GM10266 (cell line): ENCODE data around the gene FRMD8.
A peak's percentile ranks its signal among the peaks of the same experiment; 100 is the strongest.

Experiments used
- DNase-seq: peaks from one replicate; pipeline ENCODE4 v3.0.0; 2012; ENCODE audit errors: extremely low spot score
- TF ChIP-seq, protein P1 (sequence below): IDR thresholded peaks from 2 replicates; pipeline ENCODE4 v1.5.1; 2012; ENCODE audit warnings: mild to moderate bottlenecking, low read depth; ENCODE audit not compliant: control insufficient read depth, insufficient read depth; ENCODE audit errors: missing control alignments

The FRMD8 gene

DNA sequence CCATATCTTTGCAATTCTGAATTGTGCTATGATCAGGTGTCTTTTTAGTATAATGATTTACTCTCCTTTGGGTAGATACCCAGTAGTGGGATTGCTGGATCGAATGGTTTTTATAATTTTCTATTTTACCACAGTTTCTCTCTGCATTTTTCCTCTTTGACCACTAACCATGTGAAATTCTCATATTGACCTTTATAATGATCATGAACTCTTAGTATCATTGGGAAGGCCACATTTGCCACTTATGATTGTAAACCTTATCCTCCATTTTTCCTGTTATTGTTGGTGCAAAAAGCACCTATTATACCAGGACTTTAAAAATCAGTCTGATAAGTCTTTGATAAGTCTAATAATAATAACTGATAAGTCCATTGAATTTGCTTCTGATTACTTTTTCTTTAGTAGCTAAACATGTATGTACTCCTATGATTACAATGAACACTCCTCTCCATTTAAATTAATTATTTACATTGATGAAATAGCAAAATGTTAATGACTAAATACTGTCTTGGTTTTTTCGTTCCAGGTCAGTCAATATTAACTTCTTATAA lies 45.7 kb downstream of the FRMD8 start:
- no peak for DNase-seq
- TF ChIP-seq, protein P1, sequence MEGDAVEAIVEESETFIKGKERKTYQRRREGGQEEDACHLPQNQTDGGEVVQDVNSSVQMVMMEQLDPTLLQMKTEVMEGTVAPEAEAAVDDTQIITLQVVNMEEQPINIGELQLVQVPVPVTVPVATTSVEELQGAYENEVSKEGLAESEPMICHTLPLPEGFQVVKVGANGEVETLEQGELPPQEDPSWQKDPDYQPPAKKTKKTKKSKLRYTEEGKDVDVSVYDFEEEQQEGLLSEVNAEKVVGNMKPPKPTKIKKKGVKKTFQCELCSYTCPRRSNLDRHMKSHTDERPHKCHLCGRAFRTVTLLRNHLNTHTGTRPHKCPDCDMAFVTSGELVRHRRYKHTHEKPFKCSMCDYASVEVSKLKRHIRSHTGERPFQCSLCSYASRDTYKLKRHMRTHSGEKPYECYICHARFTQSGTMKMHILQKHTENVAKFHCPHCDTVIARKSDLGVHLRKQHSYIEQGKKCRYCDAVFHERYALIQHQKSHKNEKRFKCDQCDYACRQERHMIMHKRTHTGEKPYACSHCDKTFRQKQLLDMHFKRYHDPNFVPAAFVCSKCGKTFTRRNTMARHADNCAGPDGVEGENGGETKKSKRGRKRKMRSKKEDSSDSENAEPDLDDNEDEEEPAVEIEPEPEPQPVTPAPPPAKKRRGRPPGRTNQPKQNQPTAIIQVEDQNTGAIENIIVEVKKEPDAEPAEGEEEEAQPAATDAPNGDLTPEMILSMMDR: no peak

DNA sequence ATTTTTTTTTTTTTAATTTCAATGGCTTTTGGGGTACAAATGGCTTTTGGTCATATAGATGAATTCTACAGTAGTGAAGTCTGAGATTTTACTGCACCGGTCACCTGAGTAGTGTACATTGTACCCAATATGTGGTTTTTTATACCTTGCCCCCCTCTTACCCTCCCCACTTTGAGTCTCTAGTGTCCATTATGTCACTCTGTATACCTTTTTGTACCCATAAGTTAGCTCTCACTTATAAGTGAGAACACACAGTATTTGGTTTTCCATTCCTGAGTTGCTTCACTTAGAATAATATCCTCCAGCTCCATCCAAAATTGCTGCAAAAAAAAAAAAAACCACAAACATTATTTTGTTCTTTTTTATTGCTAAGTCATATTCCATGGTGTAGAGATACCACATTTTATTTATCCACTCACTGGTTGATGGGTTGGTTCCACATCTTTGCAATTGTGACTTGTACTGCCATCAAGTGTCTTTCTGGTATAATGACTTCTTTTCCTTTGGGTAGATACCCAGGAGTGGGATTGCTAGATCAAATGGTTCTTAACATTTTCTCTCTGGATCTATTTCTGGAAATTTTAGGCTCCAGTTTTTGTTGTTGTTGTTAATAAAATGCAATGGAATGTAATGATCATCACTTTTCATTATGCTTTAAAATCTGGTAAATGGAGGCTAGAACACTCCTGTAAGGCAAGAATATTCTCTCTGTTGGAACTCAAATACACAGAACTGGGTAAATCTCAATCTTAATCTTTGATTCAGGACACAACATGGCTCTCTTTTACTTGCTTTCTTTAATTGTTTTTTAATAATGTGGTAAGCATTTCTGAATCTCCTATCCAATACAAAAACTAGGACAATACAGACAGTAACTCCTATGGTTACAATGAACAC lies 46.5 kb downstream of the FRMD8 start:
- DNase-seq: no peak
- TF ChIP-seq, protein P1: peak; percentile 28

DNA sequence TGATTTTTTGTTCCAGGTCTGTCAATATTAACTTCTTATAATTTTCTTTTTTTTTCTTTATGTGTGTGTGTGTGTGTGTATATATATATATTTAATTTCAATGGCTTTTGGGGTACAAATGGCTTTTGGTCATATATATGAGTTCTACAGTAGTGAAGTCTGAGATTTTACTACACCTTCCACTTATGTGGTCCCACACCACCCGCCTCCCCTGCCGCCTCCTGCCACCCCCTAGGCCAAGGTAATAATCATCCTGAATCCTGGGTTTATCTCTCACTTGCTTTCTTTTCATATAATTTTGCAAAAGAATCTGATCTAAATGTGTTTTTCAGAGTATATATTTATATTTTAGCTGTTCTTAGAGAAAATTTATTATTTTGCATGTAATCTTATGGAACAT lies 47.2 kb downstream of the FRMD8 start:
- TF ChIP-seq, protein P1: no peak
- DNase-seq: no peak

DNA sequence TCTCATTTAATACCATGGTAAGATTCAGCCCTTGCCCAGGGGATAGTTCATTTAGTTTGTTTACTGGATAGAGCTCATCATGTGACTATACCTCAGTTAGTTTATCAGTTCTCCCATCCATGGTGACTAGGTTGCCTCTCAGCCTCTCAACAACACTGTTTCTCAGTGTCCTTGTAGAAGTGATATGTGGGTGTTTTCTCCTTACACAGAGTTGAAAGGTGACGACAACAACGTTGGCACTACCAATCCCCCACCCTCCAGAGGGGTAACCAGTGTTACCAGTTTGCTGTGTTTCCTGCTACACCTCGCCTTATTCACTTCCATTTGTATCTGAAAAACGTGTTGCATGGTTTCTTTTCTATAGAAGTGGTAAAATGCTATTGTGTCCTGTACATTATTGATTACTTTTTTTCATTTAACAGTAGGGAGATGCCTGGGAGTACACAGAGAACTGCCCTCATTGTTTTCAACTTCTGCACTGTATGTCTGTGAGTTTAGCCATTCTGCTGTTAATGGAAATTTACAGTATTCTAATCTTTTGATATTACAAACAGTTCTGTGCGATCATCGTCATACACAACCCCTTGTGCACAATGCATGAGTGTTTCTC lies 47.7 kb downstream of the FRMD8 start:
- DNase-seq: no peak
- TF ChIP-seq, protein P1: no peak

DNA sequence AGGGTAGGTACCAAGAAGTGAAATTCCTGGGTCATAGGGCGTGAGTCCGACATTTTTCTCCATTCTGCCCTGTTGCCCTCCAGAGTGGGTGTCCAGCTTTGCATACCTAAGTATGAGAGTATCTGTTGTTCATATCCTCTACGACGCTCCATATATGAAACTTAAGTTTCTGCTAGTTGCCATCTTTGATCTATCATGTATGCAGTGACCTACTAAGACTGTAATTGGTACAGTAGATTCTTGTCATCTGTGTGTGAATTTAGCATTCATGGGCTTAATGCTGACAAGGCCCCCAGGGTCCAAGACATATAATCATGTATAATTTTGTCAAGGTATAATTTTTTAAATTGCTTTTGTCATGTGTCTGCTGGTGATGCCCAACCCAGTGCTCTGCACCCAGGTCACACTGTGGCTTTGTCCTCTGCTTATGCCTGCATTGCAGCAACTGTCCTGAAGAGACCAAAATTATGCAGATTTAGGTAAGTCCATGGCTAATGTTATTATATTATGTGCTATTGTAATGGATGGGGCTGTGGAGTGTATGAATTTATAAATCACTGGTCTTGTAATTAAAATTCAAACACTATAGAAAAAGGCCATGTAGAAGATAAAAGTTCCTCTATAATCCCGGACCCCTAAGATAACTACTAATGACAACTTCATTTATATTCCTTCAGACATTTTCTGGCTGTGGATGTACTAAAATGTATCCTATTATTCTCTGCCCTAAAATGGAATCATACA lies 48.4 kb downstream of the FRMD8 start:
- no peak for DNase-seq
- TF ChIP-seq, protein P1: no peak

DNA sequence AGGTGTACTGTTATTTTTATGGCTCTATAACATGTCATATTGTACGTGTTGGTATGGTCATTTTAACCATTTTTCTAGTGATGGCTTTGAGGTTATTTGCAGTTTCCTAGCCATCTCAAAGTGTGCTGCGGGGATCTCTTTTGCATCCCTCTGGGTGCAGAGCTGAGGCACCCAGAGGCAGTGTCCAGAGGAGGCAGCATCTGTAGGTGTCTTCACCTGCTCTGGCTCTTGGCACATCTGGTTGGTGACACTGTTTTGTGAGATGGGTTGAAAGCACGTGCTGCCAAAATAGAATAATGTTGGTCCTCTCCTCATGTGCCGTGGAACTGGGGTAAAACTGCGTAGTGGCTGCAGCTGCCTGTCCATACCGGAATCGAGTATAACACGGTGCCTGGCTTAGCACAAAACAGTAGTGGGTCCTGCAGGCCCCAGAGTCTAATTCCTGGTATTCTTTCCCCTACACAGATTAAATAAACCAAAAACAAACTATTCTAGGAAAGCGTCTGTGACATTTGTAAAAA lies 49.0 kb downstream of the FRMD8 start:
- no peak for DNase-seq
- TF ChIP-seq, protein P1: no peak
